ENCODE results near the gene RALGPS1.

- TF ChIP-seq EZH2 (IDR thresholded peaks at IDR 0.05; ENCODE audit: borderline replicate concordance, insufficient read depth, low read depth, low read length, poor library complexity, severe bottlenecking) (no peak), CTCF (IDR thresholded peaks at IDR 0.05) (no peak)
These were observed 304.9 kb downstream of the RALGPS1 start for GRCh38 chr9:127219520-127219919.

Measured in B cell (primary cell).